H1 (cell line): ENCODE measurements around the gene PHEX. TPM values are rescaled to one million over a fixed set of nuclear protein-coding genes. Genes with fewer than 3 reads are reported as not detected.

ENCODE experiments used
- CTCF ChIA-PET: fragments of 300-600 bp; sonication (Branson Sonifier 250); formaldehyde crosslinking; loops from one replicate; lab custom pipeline; 2021; ENCODE audit not compliant: partially characterized antibody; lab: Charles Lee
- POLR2A ChIA-PET: fragments of 300-600 bp; sonication (Branson Sonifier 250); formaldehyde crosslinking; loops from one replicate; lab custom pipeline; 2021; ENCODE audit warnings: inconsistent platforms; ENCODE audit not compliant: partially characterized antibody; lab: Charles Lee
- DNase-seq, 2 experiments: peaks; one replicate each; pipeline versions ENCODE4 v3.0.0 to v3.0.0-alpha.2; 2010 to 2022; ENCODE audit warnings: low spot score in 2 of 2, low read depth in 1 of 2, mixed read lengths in 1 of 2
- FAIRE-seq: peaks from 2 replicates; lab custom pipeline; 2011; peaks lifted over from hg19 to GRCh38; lab: Jason Lieb, UNC
- H2AFZ ChIP-seq: 2 replicates; pipeline ENCODE4 v1.8.1; 2012; ENCODE audit warnings: low read length, inconsistent platforms
- H2AK5ac ChIP-seq: 2 replicates; pipeline ENCODE4 v1.6.1; 2013; ENCODE audit warnings: low read depth, low read length
- H2BK120ac ChIP-seq: replicated peaks from 2 replicates; pipeline ENCODE3; 2013; ENCODE audit warnings: low read depth, low read length, inconsistent platforms
- H2BK12ac ChIP-seq: 2 replicates; pipeline ENCODE4 v1.6.1; 2013; ENCODE audit warnings: low read depth, low read length
- H2BK15ac ChIP-seq: 2 replicates; pipeline ENCODE4 v1.6.1; 2013; ENCODE audit warnings: low read length
- H2BK20ac ChIP-seq: 2 replicates; pipeline ENCODE4 v1.6.1; 2013; ENCODE audit warnings: low read length
- H2BK5ac ChIP-seq: 2 replicates; pipeline ENCODE4 v1.6.1; 2013; ENCODE audit warnings: low read depth, low read length
- H3K14ac ChIP-seq: 2 replicates; pipeline ENCODE4 v1.6.1; 2013; ENCODE audit warnings: inconsistent platforms; ENCODE audit not compliant: insufficient read length
- H3K18ac ChIP-seq: 2 replicates; pipeline ENCODE4 v1.6.1; 2013; ENCODE audit warnings: low read length; ENCODE audit errors: extremely low read depth
- H3K23ac ChIP-seq: 2 replicates; pipeline ENCODE4 v1.6.1; 2013; ENCODE audit warnings: inconsistent platforms; ENCODE audit not compliant: insufficient read length
- H3K23me2 ChIP-seq: 2 replicates; pipeline ENCODE4 v1.6.1; 2013; ENCODE audit warnings: low read depth, low read length
- H3K27ac ChIP-seq: 2 replicates; pipeline ENCODE4 v1.6.1; 2011; ENCODE audit warnings: low read depth, low read length, inconsistent platforms
- H3K27me3 ChIP-seq, 4 experiments: replicated peaks in 1 of 4; 1 replicate in 1 of 4; 2 replicates in 3 of 4; pipeline versions ENCODE4 v1.6.1 to v1.8.1; 2011 to 2013; ENCODE audit warnings: low read length in 3 of 4, mild to moderate bottlenecking in 3 of 4, inconsistent platforms in 2 of 4, mixed read lengths in 2 of 4, moderate library complexity in 1 of 4; ENCODE audit not compliant: control insufficient read depth in 3 of 4, insufficient read depth in 3 of 4; ENCODE audit errors: extremely low read depth in 1 of 4
- H3K36me3 ChIP-seq, 4 experiments: 2 replicates each; pipeline versions ENCODE4 v1.6.1 to v1.8.1; 2011 to 2013; ENCODE audit warnings: mild to moderate bottlenecking in 4 of 4, low read length in 3 of 4, moderate library complexity in 2 of 4, control low read depth in 1 of 4, inconsistent platforms in 1 of 4; ENCODE audit not compliant: insufficient read depth in 4 of 4, control insufficient read depth in 2 of 4
- H3K4ac ChIP-seq: replicated peaks from 2 replicates; pipeline ENCODE3; 2013; ENCODE audit warnings: low read length, low read depth, mixed read lengths, inconsistent platforms; ENCODE audit not compliant: insufficient read length
- H3K4me1 ChIP-seq, 4 experiments: replicated peaks in 1 of 4; 1 replicate in 1 of 4; 2 replicates in 3 of 4; pipeline versions ENCODE4 v1.6.1 to v1.8.1; 2011 to 2013; ENCODE audit warnings: low read length in 3 of 4, inconsistent platforms in 2 of 4, mixed read lengths in 1 of 4; ENCODE audit not compliant: insufficient read depth in 4 of 4, control insufficient read depth in 3 of 4
- H3K4me2 ChIP-seq, 2 experiments: 2 replicates each; pipeline versions ENCODE4 v1.6.1 to v1.8.1; 2011 to 2013; ENCODE audit warnings: low read depth in 2 of 2, low read length in 2 of 2, control low read depth in 1 of 2, inconsistent platforms in 1 of 2, mild to moderate bottlenecking in 1 of 2; ENCODE audit not compliant: insufficient read depth in 1 of 2
- H3K4me3 ChIP-seq, 4 experiments: fragments of 200-600, 300-600 bp in 1 of 4; sonication (generic), shearing (Covaris generic), sonication (Bioruptor Twin) in 1 of 4; 2 replicates each; pipeline versions ENCODE4 v1.5.1 to v1.8.1; 2011 to 2016; ENCODE audit warnings: low read length in 4 of 4, low read depth in 3 of 4, control low read depth in 2 of 4, inconsistent platforms in 2 of 4, mild to moderate bottlenecking in 2 of 4, mixed read lengths in 1 of 4, moderate library complexity in 1 of 4; ENCODE audit not compliant: insufficient read depth in 2 of 4; ENCODE audit errors: extremely low read depth in 1 of 4
- H3K56ac ChIP-seq: replicated peaks from 2 replicates; pipeline ENCODE3; 2013; ENCODE audit warnings: low read depth, mild to moderate bottlenecking, mixed read lengths, low read length, inconsistent platforms; ENCODE audit not compliant: insufficient read length
- H3K79me1 ChIP-seq: 2 replicates; pipeline ENCODE4 v1.6.1; 2013; ENCODE audit warnings: low read depth, low read length, control low read depth
- H3K79me2 ChIP-seq, 2 experiments: 2 replicates each; pipeline versions ENCODE4 v1.6.1 to v1.8.1; 2012 to 2013; ENCODE audit warnings: low read length in 2 of 2, mild to moderate bottlenecking in 2 of 2, inconsistent platforms in 1 of 2; ENCODE audit not compliant: insufficient read depth in 2 of 2, control insufficient read depth in 1 of 2
- H3K9ac ChIP-seq, 4 experiments: replicated peaks in 1 of 4; 1 replicate in 1 of 4; 2 replicates in 3 of 4; pipeline versions ENCODE4 v1.6.1 to v1.8.1; 2011 to 2013; ENCODE audit warnings: low read depth in 3 of 4, low read length in 3 of 4, control low read depth in 2 of 4, mild to moderate bottlenecking in 2 of 4, moderate library complexity in 2 of 4, inconsistent platforms in 1 of 4; ENCODE audit errors: extremely low read depth in 1 of 4
- H3K9me3 ChIP-seq, 2 experiments: 2 replicates each; pipeline versions ENCODE4 v1.6.1 to v1.8.1; 2012 to 2013; ENCODE audit warnings: mild to moderate bottlenecking in 2 of 2, moderate library complexity in 2 of 2, control low read depth in 1 of 2, inconsistent platforms in 1 of 2, low read depth in 1 of 2, low read length in 1 of 2, mixed read lengths in 1 of 2; ENCODE audit not compliant: insufficient read depth in 2 of 2
- H4K20me1 ChIP-seq, 2 experiments: replicated peaks in 1 of 2; 2 replicates each; pipeline versions ENCODE3 to v1.8.1; 2011 to 2013; ENCODE audit warnings: inconsistent platforms in 2 of 2, low read length in 2 of 2, mild to moderate bottlenecking in 1 of 2; ENCODE audit not compliant: insufficient read depth in 2 of 2, control insufficient read depth in 1 of 2
- H4K5ac ChIP-seq: 2 replicates; pipeline ENCODE4 v1.6.1; 2013; ENCODE audit warnings: low read length, low read depth, mixed read lengths, inconsistent platforms; ENCODE audit not compliant: insufficient read length
- H4K8ac ChIP-seq: 2 replicates; pipeline ENCODE4 v1.8.0; 2013; ENCODE audit warnings: mild to moderate bottlenecking, moderate library complexity, low read length, inconsistent platforms; ENCODE audit not compliant: insufficient read depth; ENCODE audit errors: extremely low read depth
- H4K91ac ChIP-seq: replicated peaks from 2 replicates; pipeline ENCODE3; 2013; ENCODE audit warnings: low read length, mixed read lengths, inconsistent platforms; ENCODE audit not compliant: insufficient read length
- BRCA1 ChIP-seq: IDR thresholded peaks from 2 replicates; pipeline ENCODE4 v1.6.1; 2012; ENCODE audit warnings: low read depth, low read length, improper control_type of control experiment
- E2F6 ChIP-seq: IDR thresholded peaks from 2 replicates; pipeline ENCODE4 v1.6.1; 2012; ENCODE audit warnings: inconsistent platforms
- GABPA ChIP-seq: IDR thresholded peaks from 2 replicates; pipeline ENCODE4 v1.6.1; 2011; ENCODE audit warnings: mild to moderate bottlenecking, low read length, moderate library complexity, borderline replicate concordance; ENCODE audit not compliant: insufficient read depth
- JUND ChIP-seq: IDR thresholded peaks from 2 replicates; pipeline ENCODE4 v1.6.1; 2011; ENCODE audit warnings: mild to moderate bottlenecking, improper control_type of control experiment, low read length
- WGBS, 2 experiments: shearing (Covaris generic) in 1 of 2; methylation state at CpG; one replicate each; pipeline versions ENCODE4 v1.1.6 to v1.1.7; 2013 to 2015; ENCODE audit warnings: low lambda C conversion rate in 2 of 2, mixed read lengths in 2 of 2, inconsistent platforms in 1 of 2, low coverage in 1 of 2, missing lambda C conversion rate in 1 of 2; ENCODE audit not compliant: insufficient replicate concordance in 2 of 2, insufficient coverage in 1 of 2, insufficient read length in 1 of 2; ENCODE audit errors: extremely low coverage in 1 of 2, missing lambda C conversion rate in 1 of 2; 5-methylcytosine and 5-hydroxymethylcytosine counted together
- polyA plus RNA-seq, 7 experiments: library from polyadenylated mRNA; depleted of rRNA in 3 of 7; stranded (reverse) in 5 of 7; unstranded in 2 of 7; fragments of >200 nt in 5 of 7; fragments of 200-250 nt in 2 of 7; gene quantifications; 1 replicate in 5 of 7; 2 replicates in 1 of 7; 4 replicates in 1 of 7; pipeline versions ENCODE4 v1.2.1 to v1.2.3, GENCODE V29; 2011 to 2013; ENCODE audit warnings: missing spikeins in 2 of 7, mixed read lengths in 2 of 7
- total RNA-seq: library from RNA; stranded (reverse); fragmentation: NEBNext Ultra II Directional; extraction: Animal tissue kit (Norgen Biotek cat#: 25700); gene quantifications from 2 replicates; pipeline ENCODE4 v1.2.1, GENCODE V29; 2021

Gene PHEX
- total and polyA plus RNA-seq, 2 of the 8 experiments (the other 6 are each of a cell fraction or from before 2014, with no cell fraction given), result 0.03 to 0.11 TPM

- Histone ChIP-seq H3K27ac (no peak overlapping the region), H3K23ac (no peak overlapping the region), H2BK5ac (no peak overlapping the region), H3K56ac (no peak overlapping the region), H3K27me3 (no peaks in the 10 kb centered on the region), H4K20me1 (no peaks in the 10 kb centered on the region), H2BK15ac (no peak overlapping the region), H2AK5ac (no peak overlapping the region), H4K5ac (no peak overlapping the region), H3K18ac (no peak overlapping the region), H3K79me1 (no peaks in the 10 kb centered on the region), H3K23me2 (no peaks in the 10 kb centered on the region), H3K9me3 (no peaks in the 10 kb centered on the region), H3K9ac (no peak overlapping the region), H3K4ac (no peak overlapping the region), H2BK12ac (no peak overlapping the region), H3K14ac (no peak overlapping the region), H3K36me3 (no peaks in the 10 kb centered on the region), H3K4me2 (no peak overlapping the region), H3K4me1 (peaks cover 0 to 5% (median 1%) of the 10 kb centered on the region in 4 experiments; a peak in 2 of 7 replicates), H4K91ac (no peak overlapping the region), H2AFZ (no peak overlapping the region), H2BK20ac (no peak overlapping the region), H4K8ac (no peak overlapping the region), H2BK120ac (no peak overlapping the region), H3K79me2 (no peaks in the 10 kb centered on the region), H3K4me3 (no peak overlapping the region)
- no peak for TF ChIP-seq BRCA1
- no peak for TF ChIP-seq GABPA
- TF ChIP-seq E2F6, result no peak
- TF ChIP-seq JUND, result no peak
- 90% methylated on average over 1 of the region's 2 CpGs; no CpG with 5 or more reads in 1 of the 2 experiments for WGBS, 2 experiments
- ChIA-PET POLR2A (no interaction called here), CTCF (no interaction called here)
- FAIRE-seq (no peak), DNase-seq (no peak)
These were observed 8.1 kb downstream of the PHEX start for GRCh38 chrX:22040184-22040583.
